ENCODE measurements around the gene RANBP2.
"Not testable (repeated sequence)": the region's sequence is repeated elsewhere in the genome, so short reads cannot be mapped to it uniquely, and the experiment has no call there.

The RANBP2 gene
- 104 to 523 (median 390) reads per million in 18 experiments for total RNA-seq

DNA sequence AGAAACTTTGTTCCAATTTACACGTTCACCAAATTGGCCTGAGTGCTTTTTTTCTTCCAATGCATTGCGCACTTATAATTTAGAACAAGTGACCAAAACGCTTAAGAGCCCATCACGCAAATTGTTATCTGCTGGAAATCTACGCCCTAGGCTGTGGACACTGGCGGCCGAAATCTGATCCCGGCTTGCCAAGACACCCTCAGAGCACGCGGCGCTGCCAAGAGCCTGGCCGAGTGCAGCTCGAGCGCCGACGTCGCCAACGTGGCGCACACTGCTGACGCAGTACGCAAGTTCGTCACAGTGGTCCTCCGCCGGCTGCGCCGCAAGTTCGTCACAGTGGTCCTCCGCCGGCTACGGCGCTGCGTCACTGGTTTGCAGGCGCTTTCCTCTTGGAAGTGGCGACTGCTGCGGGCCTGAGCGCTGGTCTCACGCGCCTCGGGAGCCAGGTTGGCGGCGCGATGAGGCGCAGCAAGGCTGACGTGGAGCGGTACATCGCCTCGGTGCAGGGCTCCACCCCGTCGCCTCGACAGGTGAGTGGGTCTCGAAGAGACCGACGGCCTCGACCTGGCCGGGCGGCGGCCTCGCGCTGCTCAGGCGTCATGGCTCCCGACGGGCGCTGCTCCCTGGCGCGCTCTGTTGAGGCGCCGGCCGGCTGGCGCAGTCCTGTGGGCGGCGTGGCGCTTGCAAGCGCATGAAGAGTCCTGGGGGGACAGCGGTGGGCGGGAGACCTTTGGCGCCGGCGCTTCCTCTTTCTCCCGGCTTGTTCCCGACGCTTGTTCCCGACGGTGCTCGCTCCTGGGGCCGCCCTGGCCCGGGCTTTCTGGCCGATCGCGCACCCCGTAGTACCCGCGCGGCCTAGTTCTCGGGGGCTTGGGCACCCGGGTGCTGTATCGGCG, at the start of gene RANBP2:
TSS of gene RANBP2 (plus strand) at position 334 of the 896 bp plus-strand sequence. CDS start at position 459, 125 bp downstream.
- peak; percentile 96 to 98 for DNase-seq

- DNase-seq = not testable (repeated sequence)
Observed at GRCh38 chr2:108670282-108670681, 49.0 kb upstream of the RANBP2 start.

DNA sequence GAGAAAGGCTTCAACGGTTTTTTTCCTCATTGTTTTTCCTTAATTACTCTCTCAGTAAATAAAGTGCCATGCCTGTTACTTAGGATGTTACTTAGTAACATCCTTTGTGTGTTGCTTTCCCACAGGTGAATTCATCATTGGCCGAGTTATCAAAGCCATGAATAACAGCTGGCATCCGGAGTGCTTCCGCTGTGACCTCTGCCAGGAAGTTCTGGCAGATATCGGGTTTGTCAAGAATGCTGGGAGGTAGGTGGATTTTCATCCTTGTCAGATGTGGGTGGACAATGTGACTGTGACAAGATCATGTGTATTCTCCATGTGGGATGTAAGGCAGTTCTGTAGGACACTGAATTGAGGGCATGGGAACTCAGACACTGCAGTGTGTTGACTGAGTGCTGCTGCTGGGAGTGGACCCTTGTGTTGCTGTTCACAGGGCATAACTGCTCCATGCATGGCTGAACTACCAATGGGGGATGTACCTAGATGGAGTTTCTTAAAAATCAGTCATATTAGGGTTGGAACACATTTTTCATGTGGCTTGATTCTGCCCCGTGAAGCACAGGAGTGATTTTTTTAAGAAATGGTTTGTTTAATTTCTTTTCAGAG, 47.0 kb upstream of the RANBP2 start:
- not testable (repeated sequence) for DNase-seq

GRCh38 chr2:108676522-108676921, 42.8 kb upstream of the RANBP2 start:
- not testable (repeated sequence) for DNase-seq

GRCh38 chr2:108677239-108677744, 42.0 kb upstream of the RANBP2 start:
- DNase-seq = not testable (repeated sequence)

DNA sequence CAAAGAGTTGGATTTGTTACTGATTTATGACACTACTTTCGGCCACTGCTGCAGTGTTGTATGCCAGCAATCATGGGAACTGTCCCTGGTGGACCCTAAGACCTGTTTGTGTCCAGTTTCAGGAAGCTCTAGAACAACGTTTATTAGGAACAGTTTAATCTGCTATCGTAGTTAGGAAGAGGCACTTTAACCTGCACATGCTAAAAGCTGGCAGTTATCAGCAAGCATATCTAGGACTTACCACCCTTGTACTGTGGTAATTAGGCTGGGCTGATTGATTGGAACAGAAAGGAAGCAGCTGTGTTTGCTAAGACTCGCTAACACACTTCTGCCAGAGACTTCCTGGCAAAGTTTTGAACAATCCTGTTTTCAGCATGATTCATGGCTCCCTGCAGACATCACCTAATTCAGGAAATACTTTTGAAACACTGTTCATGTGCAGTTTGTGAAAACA, 41.1 kb upstream of the RANBP2 start:
- not testable (repeated sequence) for DNase-seq

DNA sequence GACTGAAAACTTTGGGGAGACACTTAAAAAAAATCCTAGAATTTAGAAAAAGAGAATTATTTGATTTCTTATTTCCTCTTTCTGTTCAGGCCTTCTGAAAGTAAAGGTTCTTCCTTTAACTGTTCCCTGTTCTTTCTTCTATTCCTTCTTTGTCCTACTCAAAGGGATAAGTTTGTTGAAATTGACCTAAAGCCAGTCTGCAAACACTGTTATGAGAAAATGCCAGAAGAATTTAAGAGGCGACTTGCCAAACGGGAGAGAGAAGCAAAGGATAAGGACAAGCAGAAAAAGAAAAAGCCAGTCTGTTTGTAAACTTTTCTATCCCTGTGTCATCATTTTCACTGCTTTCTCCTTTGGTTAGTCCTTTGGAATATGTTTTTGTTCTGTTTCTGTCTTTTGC, 38.5 kb upstream of the RANBP2 start:
- not testable (repeated sequence) for DNase-seq

DNA sequence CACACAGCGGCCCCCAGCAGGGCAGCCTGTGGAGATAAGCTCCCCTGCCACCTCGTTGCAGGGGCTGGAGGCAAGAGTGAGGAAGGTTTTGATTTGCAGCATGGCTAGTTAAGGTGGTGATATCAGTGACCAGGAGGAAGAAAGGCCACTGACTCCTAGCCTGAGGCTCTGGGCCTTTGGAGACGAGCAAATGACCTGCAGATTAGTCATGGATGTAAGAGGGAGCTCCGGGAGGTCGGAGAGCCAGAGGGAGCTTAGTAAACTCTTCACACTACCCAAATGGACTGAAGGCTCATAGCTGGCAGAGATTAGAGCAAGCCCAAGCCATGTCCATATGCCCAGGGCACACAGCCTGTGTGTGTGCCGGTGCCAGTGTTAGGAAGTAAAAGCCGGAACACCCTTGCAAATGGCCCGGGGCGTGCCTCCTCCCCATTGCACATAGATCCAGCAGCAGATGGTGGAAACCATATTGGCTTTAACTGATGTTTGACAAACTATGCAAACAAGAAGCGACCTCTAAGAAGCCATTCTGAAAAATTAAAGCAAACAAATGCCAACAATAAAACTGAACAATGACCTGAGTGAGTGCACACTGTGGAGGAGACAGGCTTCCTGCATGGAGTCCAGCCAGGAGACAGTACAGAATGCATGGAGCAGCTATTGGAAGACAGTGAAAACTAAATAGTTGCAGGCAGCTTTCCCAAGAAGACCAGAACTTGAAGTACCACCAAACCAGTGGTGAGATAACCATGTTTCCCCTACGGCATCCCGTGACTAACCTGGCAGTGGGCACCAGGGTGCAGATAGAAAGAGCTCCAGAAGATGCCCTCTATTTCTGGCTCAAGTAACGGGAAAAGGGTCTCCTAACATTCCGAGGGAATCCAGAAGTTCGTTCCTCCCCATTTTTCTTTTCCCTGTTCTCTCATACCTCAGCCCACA, 30.2 kb upstream of the RANBP2 start:
- DNase-seq = not testable (repeated sequence)

DNA sequence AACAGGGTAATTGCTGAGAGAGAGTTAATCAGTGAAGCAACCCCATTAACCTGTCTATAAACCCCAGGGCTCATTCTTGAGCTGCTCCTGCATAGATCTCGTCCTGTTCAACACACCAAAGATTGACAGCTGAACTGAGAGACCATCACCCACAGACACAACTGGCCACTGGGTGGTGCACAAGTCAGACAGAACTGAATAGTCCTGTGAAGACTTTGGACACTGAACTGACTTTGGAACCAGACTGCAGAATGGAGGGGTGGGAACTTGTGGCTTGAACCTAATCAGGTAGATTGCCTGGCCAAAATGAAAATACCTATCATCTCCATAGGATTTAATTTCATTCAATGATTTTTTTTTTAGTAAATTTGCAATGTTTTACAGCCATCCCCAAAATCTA, 29.3 kb upstream of the RANBP2 start:
- DNase-seq = not testable (repeated sequence)

DNA sequence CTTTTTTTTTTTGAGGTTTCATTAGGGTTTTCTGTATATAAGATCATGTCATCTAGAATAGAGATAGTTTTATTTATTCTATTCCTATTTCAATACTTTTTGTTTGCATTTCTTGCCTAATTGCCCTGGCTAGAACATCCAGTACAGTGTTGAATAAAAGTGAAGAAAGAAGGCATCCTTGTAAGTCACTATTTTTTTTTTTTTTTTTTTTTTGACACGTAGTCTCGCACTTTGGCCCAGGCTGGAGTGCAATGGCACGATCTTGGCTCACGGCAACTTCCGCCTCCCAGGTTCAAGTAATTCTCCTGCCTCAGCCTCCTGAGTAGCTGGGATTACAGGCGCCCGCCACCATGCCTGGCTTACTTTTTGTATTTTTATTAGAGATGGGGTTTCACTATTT, 27.8 kb upstream of the RANBP2 start:
- DNase-seq = no peak

DNA sequence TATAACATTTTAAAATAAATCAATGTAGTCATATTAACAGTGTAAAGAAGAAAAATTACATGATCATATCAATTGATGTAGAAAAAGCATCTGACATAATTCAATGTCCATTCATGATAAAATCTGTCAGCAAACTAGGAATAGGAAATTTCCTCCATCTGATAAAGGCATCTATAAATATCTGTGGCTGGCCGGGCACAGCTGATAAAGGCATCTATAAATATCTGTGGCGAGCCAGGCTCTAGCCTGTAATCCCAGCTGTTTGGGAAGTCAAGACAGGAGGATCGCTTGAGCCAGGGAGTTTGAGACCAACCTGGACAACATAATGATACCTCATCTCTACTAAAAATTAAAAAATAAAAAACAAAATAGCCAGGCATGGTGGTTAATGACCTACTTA, 18.1 kb upstream of the RANBP2 start:
- DNase-seq = no peak

DNA sequence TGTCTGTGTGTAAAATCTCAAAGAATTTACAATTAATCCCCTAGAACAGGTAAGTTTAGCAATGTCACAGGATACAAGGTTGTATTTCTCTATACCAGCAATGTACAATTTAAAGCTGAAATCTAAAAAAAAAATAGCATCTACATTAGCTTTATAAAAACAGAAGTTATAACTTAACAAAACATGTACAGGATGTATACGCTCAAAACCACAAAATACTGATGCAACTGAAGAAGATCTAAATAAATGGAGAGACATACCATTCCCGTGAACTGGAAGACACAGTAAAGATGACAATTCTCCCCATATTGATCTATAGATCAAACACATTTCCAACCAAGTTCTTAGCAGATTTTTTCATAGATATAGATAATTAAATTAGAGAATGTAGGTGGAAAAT, 17.5 kb upstream of the RANBP2 start:
- DNase-seq = no peak

- DNase-seq = no peak
Observed at GRCh38 chr2:108704871-108705270, 14.4 kb upstream of the RANBP2 start.

GRCh38 chr2:108707300-108707699, 12.0 kb upstream of the RANBP2 start:
- no peak for DNase-seq

GRCh38 chr2:108716971-108717370, 2.3 kb upstream of the RANBP2 start:
- not testable (repeated sequence) for DNase-seq

- DNase-seq = not testable (repeated sequence)
Observed at GRCh38 chr2:108726048-108726447, 6.8 kb downstream of the RANBP2 start.

DNA sequence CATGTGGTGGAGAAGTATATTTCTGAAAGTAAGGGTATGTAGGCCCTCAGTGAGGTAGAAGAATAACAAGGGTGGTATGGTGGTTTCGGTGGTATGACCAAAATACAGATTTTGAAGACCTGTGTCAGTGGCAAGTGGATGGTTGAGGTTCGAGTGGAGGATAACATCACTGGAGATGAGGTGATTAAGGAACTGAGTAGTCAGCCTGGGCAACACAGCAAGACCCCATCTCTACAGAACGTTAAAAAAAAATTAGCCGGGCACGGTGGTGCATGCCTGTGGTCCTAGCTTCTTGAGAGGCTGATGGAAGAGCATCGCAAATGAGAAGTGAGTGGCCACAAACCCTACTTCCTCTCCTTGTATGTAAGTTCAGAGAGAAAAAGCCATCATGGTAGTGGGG, 15.4 kb downstream of the RANBP2 start:
- not testable (repeated sequence) for DNase-seq

GRCh38 chr2:108757973-108758372, 38.7 kb downstream of the RANBP2 start:
- DNase-seq = not testable (repeated sequence)

DNA sequence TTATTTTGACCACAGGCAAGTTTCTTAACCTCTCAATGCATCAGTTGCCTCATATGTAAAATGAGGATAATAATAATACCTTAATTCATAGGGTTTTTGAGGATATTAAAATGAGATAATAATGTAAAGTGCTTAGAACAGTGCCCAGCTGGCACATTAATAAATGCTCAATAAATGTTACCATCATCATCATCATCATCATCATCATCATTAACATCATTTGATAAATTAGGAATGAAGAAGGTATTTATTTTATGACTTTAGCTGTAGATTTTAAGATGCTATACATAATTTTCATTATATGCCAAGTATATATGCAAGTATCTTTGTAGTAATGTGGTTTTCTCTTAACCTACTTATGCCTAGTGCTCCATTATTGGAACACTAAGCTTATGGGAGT, 43.3 kb downstream of the RANBP2 start:
- DNase-seq = not testable (repeated sequence)

DNA sequence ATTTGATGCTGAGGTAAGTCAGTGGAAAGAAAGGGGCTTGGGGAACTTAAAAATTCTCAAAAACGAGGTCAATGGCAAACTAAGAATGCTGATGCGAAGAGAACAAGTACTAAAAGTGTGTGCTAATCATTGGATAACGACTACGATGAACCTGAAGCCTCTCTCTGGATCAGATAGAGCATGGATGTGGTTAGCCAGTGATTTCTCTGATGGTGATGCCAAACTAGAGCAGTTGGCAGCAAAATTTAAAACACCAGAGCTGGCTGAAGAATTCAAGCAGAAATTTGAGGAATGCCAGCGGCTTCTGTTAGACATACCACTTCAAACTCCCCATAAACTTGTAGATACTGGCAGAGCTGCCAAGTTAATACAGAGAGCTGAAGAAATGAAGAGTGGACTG, 47.4 kb downstream of the RANBP2 start:
- DNase-seq = not testable (repeated sequence)

DNA sequence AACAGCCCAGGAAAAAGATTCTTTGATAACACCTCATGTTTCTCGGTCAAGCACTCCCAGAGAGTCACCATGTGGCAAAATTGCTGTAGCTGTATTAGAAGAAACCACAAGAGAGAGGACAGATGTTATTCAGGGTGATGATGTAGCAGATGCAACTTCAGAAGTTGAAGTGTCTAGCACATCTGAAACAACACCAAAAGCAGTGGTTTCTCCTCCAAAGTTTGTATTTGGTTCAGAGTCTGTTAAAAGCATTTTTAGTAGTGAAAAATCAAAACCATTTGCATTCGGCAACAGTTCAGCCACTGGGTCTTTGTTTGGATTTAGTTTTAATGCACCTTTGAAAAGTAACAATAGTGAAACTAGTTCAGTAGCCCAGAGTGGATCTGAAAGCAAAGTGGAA, 48.6 kb downstream of the RANBP2 start:
- DNase-seq = not testable (repeated sequence)

DNA sequence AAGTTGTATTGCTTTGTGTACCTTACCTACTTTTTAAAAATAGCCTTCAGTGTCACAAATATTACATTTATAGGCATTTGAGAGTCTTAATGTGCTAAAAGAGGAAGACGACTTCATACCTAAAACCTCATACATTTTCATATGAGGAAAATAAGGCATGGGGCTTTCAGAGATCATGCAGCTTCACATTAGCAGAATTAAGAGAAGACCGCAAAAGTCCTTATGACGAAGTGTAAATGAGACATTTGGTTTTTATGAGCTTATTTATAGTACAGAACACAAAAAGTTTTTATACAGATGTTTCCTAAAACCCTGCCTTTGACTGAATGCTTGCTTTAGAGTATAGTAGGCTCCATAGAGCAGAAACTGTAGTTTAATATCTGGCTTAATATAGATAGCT, 57.2 kb downstream of the RANBP2 start:
- no peak for DNase-seq

All from inflammatory macrophage (primary cell).